AG10803 (cell line): ENCODE results near the gene NFS1.
A peak's percentile ranks its signal among the peaks of the same experiment; 100 is the strongest.

Experiments used
- DNase-seq: peaks from one replicate; pipeline ENCODE4 v3.0.0; 2010; ENCODE audit warnings: low read depth
- H3K4me3 ChIP-seq: 2 replicates; pipeline ENCODE4 v1.5.1; 2011; ENCODE audit warnings: mild to moderate bottlenecking, low read length, control low read depth
- TF ChIP-seq, protein P1 (sequence below): conservative IDR thresholded peaks from 2 replicates; pipeline ENCODE4 v1.5.1; 2011; ENCODE audit warnings: mild to moderate bottlenecking, low read length, control low read depth, inconsistent platforms

Gene NFS1

DNA sequence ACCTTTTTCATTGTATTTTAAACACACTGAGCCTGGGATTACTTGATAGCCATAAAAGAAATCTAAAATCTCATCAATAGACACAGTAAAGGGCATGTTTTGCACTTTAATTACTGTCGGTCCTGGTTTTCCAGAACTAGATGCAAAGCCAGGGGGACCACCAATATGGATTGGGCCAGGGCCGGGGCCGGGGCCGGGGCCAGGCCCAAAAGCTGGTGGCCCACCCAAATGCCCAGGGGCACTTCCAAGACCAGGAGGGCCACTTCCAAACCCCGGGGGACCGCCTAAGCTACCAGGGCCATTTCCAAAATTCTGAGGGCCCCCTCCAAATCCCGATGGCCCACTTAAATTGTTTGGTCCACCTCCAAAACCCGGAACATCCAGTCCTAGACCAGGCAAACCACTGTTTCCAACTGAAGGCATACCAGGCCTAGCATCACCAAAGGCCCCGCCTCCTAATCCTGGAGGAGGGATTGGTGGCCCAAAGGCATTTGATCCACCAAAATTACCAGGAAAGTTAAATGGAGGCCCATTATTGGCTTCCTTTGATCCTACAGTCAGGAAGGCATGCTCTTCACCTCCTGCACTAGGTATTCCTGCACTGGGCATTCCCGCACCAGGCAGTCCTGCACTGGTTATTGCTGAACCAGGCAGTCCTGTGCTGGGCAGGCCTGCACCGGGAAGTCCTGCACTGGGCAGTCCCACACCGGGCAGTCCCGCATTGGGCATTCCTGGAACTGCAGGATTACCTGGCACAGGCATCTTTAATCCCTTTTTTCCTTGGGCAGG lies 46.3 kb downstream of the NFS1 start:
- TF ChIP-seq, protein P1, sequence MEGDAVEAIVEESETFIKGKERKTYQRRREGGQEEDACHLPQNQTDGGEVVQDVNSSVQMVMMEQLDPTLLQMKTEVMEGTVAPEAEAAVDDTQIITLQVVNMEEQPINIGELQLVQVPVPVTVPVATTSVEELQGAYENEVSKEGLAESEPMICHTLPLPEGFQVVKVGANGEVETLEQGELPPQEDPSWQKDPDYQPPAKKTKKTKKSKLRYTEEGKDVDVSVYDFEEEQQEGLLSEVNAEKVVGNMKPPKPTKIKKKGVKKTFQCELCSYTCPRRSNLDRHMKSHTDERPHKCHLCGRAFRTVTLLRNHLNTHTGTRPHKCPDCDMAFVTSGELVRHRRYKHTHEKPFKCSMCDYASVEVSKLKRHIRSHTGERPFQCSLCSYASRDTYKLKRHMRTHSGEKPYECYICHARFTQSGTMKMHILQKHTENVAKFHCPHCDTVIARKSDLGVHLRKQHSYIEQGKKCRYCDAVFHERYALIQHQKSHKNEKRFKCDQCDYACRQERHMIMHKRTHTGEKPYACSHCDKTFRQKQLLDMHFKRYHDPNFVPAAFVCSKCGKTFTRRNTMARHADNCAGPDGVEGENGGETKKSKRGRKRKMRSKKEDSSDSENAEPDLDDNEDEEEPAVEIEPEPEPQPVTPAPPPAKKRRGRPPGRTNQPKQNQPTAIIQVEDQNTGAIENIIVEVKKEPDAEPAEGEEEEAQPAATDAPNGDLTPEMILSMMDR, result no peak
- DNase-seq, result no peak
- H3K4me3 ChIP-seq, result no peak overlapping the region

DNA sequence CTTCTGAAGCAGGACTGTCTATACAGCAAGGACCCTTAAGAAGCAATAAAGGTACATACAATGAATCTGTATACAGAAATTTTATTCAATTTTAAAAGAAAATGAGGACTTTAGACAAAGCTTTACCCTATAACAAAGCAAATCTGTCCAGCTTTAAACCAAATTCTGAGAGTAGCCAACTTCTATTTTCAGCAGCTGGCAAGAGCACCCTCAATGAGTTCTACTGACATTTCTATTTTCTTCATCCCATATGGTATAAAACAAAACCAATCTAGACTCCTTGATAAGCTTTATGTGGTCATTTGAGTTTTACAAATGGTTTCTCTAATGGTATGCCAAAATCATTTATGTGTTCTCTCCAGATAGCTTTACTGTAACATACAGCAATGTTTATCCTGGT lies 47.2 kb downstream of the NFS1 start:
- TF ChIP-seq, protein P1, result no peak
- no peak for DNase-seq
- no peak overlapping the region for H3K4me3 ChIP-seq

DNA sequence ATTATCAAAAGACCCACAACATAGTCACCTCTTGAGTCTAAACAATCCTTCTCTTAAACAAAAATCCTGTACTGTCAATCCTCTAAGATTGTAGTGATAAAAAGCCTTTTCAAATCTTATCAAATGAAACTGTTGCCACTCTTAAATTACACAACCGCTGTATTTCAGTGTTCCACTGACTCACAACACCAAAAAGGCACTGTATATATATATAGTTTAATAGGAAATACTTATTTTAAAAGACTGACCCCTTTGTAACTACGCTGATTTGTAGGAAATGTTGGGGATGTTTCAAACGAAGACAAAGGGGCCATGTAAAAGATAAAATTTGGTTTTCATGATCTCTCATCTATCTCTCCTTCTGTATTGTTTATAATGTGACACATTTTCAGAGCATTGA lies 48.5 kb downstream of the NFS1 start:
- TF ChIP-seq, protein P1, result no peak
- no peak overlapping the region for H3K4me3 ChIP-seq
- no peak for DNase-seq

DNA sequence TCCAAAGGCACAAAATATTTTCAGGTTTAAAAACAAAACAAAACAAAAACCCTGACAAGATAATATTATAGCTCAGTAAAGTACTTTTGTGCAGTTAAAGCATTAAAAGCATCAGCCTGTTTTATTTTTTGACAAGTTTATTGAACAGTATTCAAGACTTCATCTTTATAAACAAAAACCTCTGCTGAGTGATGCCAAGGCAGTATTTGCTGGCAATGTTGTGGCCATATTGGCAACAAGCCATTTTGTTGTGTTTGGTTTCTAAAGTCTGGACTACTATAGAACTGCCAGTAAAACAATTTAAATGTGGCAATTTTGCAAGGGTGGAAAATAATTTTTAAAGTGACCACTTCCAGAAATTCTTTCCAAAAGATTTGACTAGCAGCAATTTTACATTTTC lies 50.3 kb downstream of the NFS1 start:
- DNase-seq, result peak; percentile 33
- TF ChIP-seq, protein P1, result no peak
- H3K4me3 ChIP-seq, result no peak overlapping the region

DNA sequence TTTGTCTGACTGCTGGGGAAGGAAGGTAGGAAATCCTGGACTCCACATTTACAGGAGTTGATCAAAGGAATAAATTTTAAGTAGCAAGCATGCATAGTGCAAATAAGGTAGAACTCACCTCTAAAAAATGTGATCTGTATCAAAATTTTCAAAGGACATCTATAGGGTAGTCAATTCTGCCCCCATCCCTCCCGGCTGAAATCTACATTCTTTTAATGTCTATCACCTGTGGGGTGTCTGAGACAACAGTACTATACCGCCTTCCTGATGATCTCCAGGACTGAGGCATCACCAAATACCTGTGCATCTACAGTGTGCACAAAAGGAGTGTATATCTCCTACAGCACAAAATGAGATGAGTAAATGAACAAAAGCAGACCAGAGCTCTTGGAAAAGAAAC lies 54.3 kb downstream of the NFS1 start:
- TF ChIP-seq, protein P1, result no peak
- H3K4me3 ChIP-seq, result no peak overlapping the region
- DNase-seq, result no peak

DNA sequence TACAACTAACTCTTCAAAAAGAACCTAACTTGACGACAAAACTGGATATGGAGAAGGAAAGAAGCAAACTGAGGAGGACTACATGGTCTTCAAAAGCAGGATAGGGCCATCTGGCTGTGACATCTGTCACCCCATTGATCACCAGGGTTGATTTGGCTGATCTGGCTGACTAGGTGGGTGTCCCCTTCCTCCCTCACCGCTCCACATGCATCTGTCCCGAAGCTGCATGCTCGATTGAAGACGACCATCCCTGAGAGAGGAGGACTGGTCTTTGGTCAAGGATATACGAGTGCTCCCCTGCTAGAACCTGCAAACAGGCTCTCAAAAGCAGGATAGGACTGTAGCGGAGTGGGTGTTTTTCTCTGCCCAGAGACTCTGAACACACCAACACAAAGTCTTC lies 56.1 kb downstream of the NFS1 start:
- TF ChIP-seq, protein P1, result no peak
- H3K4me3 ChIP-seq, result no peak overlapping the region
- no peak for DNase-seq

DNA sequence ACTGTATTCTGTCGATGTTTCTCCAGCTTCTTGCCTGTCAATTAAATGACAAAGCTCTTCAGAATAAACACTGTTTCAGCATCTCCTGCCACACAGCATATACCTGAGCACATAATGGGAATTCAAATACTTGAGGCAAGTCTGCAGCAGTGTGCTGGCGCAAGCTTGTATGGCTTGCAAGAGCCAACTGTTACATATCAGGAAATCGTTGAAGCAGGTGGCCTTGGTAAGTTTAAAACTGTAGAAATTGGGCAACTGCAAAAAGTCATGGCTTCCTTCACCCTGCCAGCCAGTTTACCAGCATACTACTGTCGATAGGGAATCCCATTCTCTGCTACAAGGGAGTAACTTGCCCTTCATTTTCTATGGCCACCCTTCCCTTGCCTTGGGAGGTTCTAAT lies 57.4 kb downstream of the NFS1 start:
- TF ChIP-seq, protein P1, result no peak
- DNase-seq, result no peak

More for the DNA sequence above, 57.4 kb downstream of the NFS1 start:
- H3K4me3 ChIP-seq, result no peak overlapping the region
